ENCODE results near the gene ST6GAL1.

The ST6GAL1 gene

GRCh38 chr3:186909078-186909853 lies 21.1 kb upstream of the ST6GAL1 start:
- TF ChIP-seq CTCF (IDR thresholded peaks at IDR 0.05) = no peak
- Histone ChIP-seq H3K4me1 (ENCODE audit: control insufficient read depth in 1 of 2, insufficient read depth in 1 of 2, low read depth in 1 of 2, low read length in 1 of 2) (peaks cover 15 to 24% of the 10 kb centered on the region in 2 experiments), H3K36me3 (no peaks in the 10 kb centered on the region), H3K4me3 (ENCODE audit: low read depth in 1 of 2, low read length in 1 of 2) (peak overlapping the region in 1 of 2 experiments; percentile 36), H3K9me3 (no peaks in the 10 kb centered on the region), H3K27ac (peak overlapping the region; percentile 46), H3K27me3 (no peaks in the 10 kb centered on the region)

GRCh38 chr3:186915806-186916796 lies 14.2 kb upstream of the ST6GAL1 start:
- no peak for TF ChIP-seq CTCF (IDR thresholded peaks at IDR 0.05)
- peak overlapping the region; percentile 69 for H3K27ac ChIP-seq
- no peaks in the 10 kb centered on the region for H3K9me3 ChIP-seq

DNA sequence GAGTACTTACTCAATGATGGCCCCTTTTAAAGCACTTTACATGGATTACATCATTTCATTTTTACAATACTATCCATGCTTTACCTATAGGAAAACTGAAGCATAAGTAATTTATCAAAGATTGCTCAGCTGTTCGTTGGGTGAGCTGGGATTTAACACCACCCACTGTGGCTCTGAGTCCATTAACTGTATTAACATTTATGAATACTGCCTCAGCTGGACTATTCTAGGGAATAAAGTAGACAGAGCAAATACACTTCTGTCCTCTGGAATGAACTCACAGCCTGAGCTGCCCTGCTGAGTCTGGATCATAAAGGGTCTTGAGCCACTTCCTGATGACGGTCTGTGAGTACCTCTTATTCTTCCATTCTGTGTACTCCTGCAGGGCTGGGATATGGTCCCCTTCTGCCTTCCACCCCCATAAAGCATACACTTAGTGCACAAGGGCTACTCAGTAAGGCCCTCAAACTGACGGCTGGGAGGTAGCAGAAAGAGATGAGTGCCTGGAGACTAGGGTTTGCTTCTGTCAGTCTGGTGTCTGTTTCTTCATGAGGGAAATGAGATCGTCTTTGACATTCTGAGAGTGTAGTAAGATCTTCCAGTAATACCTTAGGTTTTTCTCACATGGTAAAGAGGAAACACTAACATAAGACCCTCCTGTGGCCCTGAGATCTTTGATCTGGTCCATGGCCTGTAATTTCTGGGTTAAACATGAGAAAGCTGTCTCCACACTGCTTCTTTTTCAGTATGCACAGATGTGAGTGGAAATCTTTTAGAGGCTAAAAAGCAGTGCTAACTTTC lies 12.6 kb upstream of the ST6GAL1 start:
- Histone ChIP-seq H3K9me3 (no peaks in the 10 kb centered on the region), H3K27me3 (no peaks in the 10 kb centered on the region), H3K4me1 (ENCODE audit: control insufficient read depth in 1 of 2, insufficient read depth in 1 of 2, low read depth in 1 of 2, low read length in 1 of 2) (peaks cover 49 to 59% of the 10 kb centered on the region in 2 experiments), H3K36me3 (no peaks in the 10 kb centered on the region), H3K27ac (peak overlapping the region; percentile 60), H3K4me3 (ENCODE audit: low read depth in 1 of 2, low read length in 1 of 2) (no peak overlapping the region)
- no peak for TF ChIP-seq CTCF (IDR thresholded peaks at IDR 0.05)

More at GRCh38 chr3:186915806-186916796, 14.2 kb upstream of the ST6GAL1 start:
- Histone ChIP-seq H3K27me3 (no peaks in the 10 kb centered on the region), H3K36me3 (no peaks in the 10 kb centered on the region), H3K4me1 (ENCODE audit: control insufficient read depth in 1 of 2, insufficient read depth in 1 of 2, low read depth in 1 of 2, low read length in 1 of 2) (peaks cover 43 to 54% of the 10 kb centered on the region in 2 experiments), H3K4me3 (ENCODE audit: low read depth in 1 of 2, low read length in 1 of 2) (peak overlapping the region in 1 of 2 experiments; percentile 25)

DNA sequence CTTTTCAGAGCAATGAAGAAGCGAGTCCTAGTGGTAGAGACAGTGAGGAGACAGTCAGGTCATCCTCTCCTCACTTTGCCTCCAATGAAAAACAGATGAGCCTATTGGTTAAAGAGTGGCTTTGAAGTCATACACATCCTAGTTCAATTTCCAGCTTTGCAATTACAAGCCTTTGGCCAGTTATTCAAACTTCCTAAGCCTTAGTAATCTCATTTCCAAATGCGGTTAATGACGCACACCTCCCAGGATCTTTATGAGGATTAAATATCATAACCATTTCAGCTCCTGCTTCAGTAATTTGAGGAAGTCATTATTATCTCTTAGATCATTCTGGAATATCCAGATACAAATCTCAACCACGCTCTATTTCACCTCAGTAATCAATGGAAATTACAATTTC lies 10.0 kb upstream of the ST6GAL1 start:
- Histone ChIP-seq H3K36me3 (no peaks in the 10 kb centered on the region), H3K4me3 (ENCODE audit: low read depth in 1 of 2, low read length in 1 of 2) (no peak overlapping the region), H3K27me3 (no peaks in the 10 kb centered on the region), H3K9me3 (no peaks in the 10 kb centered on the region), H3K4me1 (ENCODE audit: control insufficient read depth in 1 of 2, insufficient read depth in 1 of 2, low read depth in 1 of 2, low read length in 1 of 2) (peaks cover 36 to 41% of the 10 kb centered on the region in 2 experiments), H3K27ac (no peak overlapping the region)
- TF ChIP-seq CTCF (IDR thresholded peaks at IDR 0.05) = no peak

GRCh38 chr3:186920796-186921195 lies 9.5 kb upstream of the ST6GAL1 start:
- TF ChIP-seq CTCF (IDR thresholded peaks at IDR 0.05) = no peak
- Histone ChIP-seq H3K9me3 (no peaks in the 10 kb centered on the region), H3K36me3 (no peaks in the 10 kb centered on the region), H3K4me1 (ENCODE audit: control insufficient read depth in 1 of 2, insufficient read depth in 1 of 2, low read depth in 1 of 2, low read length in 1 of 2) (peaks cover 31 to 36% of the 10 kb centered on the region in 2 experiments), H3K4me3 (ENCODE audit: low read depth in 1 of 2, low read length in 1 of 2) (no peak overlapping the region), H3K27me3 (no peaks in the 10 kb centered on the region), H3K27ac (no peak overlapping the region)

All from neutrophil (primary cell).